Fibroblast of peridontal ligament (primary cell): ENCODE measurements around the gene TRIM41.
"Not testable (repeated sequence)": the region's sequence is repeated elsewhere in the genome, so short reads cannot be mapped to it uniquely, and the experiment has no call there.

Experiments
- DNase-seq: peaks from one replicate; pipeline ENCODE4 v3.0.0-alpha.2; 2010; ENCODE audit errors: extremely low read depth

Gene TRIM41

GRCh38 chr5:181248277-181248676 lies 25.2 kb downstream of the TRIM41 start:
- no peak for DNase-seq

GRCh38 chr5:181255276-181255675 lies 32.2 kb downstream of the TRIM41 start:
- peak; percentile 45 for DNase-seq

- no peak for DNase-seq
Measured at GRCh38 chr5:181255836-181256578, 32.9 kb downstream of the TRIM41 start.

DNA sequence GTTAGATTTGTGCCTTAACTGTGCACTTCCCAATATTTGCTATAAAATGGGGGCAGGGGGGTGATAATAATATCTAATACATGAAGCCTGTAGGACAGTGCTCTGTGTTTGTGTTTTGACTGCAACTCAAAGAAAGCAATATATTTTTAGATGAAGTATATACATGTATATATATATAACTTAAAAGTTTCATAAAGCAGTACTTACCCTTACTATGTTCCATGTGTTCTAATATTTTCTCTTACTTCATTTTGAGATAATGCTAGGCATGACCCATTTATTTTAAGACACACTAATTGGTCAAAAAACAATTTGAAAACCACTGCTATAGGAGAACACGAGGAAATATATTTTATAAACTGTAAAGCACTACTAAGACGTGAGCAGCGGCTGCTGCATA lies 35.5 kb downstream of the TRIM41 start:
- no peak for DNase-seq

DNA sequence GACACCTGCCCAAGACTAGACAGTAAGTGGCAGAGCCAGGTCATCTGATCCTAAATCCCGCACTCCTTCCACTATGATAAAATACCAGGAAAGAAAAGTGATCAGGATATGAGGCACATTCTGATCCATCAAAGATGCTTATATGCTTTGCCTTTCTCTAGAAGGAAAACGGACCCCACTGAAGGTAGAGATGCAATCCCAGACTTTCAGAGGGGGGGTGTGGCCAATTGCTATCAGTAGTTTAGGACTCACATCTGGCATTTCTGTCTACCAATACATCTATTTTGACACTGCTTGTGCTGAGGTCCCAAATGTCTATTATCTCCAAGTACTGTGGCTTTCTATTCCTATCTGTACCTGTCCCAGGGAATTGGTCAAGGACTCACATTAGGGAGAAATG lies 36.2 kb downstream of the TRIM41 start:
- no peak for DNase-seq

- DNase-seq = no peak
Measured at GRCh38 chr5:181259974-181260719, 37.1 kb downstream of the TRIM41 start.

DNA sequence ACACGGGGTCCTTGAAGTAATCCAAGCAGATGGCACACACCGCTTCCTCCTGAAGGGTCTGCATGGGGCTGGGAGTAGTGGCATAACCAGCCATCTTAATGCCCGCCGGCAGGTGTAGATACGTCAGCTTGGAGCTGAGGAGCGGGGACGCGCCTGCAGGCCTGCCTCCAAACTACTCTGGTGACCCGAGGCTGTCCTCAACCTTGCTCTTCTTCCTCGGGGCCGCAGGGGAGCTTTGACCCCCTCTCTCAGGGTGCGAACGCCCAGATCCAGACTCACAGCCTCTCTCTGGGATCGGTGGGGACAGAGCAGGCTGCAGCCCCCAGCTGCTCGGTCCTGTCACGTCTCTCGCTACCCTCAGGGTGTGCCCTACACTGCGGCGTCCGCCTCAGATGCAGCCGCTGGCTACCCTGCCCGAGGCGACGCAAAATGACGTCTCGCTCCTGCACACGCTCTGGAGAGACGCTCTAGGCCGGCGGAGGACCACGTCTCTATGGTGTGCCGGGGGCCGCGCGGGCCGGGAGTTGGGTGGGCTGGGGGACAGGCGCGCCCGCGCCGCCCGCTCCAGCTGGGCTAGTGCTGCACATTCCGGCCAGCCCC lies 37.7 kb downstream of the TRIM41 start, which contains the start of gene TRIM52:
Gene TRIM52, minus strand, starts transcription at position 424 of the 600 bp plus-strand sequence. Its CDS starts 330 bp downstream, at position 94.
- peak; percentile 85 for DNase-seq

DNA sequence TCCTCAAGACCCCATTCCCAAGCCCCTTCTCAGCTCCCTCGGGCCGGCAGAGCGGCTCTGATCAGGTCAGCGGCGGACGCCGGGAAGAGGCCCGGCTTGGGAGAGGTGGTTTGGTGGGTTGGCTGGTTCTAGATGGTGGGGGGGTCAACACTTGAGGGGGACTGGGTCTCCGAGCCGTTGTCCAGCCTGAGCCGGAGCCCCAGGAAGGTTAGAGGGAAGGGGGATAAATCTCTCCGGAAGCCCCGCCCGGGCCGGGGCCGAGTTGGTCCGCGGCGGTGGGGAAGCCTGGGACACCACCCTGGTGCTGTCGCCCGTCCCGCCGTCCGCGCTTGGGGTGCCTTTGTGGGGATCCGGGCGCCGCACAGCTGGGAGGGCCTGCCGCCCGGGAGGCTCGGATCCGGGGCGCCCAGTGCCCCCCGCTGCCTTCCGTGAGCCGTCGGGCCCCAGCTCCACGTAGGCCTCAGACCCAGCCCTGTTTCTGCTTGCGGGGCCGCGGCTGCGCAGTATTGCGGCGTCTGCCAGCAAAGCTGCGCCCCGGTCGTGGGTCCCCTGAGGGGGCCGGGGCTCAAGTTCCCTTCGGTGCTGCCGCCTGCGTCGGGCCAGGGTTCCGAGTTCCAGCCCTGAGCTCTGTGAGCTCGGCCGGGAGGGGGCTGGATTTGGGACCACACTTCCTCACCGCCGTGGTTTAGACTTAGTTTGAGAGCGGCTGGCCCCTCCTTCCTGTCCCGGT lies 38.4 kb downstream of the TRIM41 start:
- peak; percentile 57 for DNase-seq

GRCh38 chr5:181263633-181264032 lies 40.6 kb downstream of the TRIM41 start:
- DNase-seq = no peak

DNA sequence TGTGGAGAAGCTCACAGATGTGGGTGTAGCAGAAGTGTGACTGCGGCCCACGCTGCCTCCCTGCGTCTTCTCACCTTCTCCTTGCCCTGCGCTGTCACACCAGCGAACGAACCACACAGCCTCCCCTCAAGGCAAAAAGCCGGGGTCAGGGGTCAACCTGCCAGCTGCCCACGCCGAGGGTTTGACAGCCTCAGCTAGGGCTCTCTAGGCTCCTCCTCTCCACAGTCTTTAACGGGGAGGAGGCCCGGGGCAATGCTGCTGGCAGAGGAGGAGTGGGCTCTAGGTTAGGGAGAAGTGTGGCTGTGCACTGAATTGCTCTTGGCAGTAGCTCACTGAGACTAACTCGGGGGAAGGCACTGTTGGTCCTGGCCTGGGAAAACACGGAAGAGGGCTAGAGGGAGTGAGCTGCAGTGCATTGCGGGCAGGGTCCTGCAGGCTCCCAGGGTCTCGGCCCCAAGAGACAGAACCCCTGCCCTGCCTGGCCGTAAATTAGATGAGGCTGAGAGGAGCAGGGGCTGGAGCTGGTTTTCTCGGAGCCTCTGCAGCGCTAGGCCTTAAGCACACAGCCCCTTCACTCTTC lies 42.1 kb downstream of the TRIM41 start:
- DNase-seq = no peak

- not testable (repeated sequence) for DNase-seq
Measured at GRCh38 chr5:181267291-181267904, 44.3 kb downstream of the TRIM41 start.

DNA sequence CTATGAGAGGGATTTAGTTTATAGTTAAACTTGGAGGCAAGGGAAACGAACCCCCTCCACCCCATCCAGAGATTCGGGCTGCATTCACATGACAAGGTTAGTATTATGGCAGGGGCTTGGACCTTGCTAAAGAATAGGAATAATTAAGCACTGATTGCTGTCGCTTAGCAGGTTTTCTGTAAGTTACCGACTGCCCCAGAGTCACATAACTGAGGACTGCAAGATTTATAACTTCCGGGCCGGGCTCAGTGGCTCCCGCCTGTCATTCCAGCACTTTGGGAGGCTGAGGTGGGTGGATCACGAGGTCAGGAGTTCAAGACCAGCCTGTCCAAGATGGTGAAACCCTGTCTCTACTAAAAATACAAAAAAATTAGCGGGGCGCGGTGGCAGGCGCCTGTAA lies 44.8 kb downstream of the TRIM41 start:
- not testable (repeated sequence) for DNase-seq

DNA sequence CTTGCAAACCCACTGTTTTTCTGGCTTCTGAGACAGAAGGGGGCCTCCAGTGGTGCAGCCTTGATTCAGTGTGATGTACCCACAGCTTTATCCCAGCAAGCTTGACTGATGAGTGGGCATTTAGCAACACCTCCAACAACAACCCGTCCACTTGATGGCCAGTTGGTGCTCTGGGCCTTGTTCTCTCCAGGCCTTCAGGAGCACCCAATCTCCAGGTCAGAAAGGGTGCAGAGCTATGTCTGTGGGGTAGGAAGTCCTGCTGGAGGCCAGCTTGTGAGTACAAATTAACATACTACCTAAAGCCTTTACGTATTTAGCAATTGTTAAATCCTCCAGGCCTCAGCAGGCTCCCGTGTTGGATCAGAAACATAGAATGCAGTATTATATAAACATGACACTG lies 48.0 kb downstream of the TRIM41 start:
- DNase-seq = no peak

DNA sequence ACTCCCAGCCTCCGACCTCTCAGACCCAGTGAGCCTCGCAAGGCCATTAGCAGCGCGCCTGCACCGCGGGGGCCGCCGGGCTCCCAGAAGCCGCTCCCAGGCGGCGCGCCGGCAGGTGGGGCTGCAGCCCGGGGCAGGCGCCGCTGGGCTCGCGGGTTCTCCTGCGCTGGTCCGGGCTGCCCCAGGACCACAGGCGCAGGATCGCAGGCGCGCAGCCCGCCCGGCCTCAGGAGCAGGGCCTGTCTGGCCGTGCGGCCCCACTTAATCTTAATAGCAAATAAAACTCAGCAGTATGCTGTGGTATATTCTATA lies 50.3 kb downstream of the TRIM41 start:
- not testable (repeated sequence) for DNase-seq

- no peak for DNase-seq
Measured at GRCh38 chr5:181280251-181280762, 57.2 kb downstream of the TRIM41 start.

DNA sequence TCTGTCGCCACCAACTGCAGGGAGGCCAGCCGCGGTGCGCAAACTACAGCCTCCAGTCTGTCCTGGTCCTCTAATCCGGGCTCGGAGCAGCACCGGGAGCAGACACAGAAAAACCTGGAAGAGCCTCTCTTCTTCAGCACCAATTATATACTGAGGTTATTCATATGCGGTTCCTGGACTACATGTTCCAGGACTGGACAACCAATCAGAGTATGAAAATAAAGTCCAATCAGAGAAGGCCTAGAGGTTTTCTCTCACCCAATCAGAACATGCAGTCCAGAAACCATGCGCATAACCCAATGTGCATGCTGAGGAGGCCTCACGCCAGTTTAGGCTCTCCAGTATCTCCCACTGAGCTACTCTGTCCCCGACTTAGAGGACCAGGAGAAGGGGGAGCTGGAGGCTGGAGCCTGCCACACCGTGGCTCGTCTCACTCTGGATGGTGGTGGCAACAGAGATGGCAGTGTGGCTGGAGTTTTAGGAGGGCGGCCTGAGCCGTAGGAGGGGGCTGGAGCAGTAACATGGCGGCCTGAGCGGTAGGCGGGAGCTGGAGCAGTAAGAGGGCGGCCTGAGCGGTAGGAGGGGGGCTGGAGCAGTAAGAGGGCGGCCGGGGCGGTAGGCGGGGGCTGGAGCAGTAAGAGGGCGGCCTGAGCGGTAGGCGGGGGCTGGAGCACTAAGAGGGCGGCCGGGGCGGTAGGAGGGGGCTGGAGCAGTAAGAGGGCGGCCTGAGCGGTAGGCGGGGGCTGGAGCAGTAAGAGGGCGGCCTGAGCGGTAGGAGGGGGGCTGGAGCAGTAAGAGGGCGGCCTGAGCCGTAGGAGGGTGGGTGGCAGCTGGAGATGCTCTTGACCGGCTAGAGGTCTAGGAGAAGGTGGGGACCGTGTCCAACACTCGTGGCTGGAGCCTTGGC lies 58.2 kb downstream of the TRIM41 start:
- no peak for DNase-seq

DNA sequence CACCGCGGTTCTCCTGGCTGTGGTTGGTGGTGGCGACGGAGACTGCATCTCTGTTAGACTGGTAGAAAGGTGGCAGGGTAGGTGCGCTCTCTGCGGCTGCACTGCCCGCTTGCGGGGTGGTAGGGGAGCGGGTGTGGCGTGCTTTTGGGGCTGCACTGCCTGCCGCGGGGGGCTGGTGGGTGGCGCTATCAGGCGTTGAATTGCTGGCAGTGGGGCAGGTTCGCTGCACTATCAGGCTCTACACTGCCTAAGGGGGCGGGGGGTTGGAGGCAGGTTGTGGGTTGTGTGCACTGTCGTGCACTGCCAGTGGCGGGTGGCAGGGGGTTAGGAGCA lies 58.9 kb downstream of the TRIM41 start:
- no peak for DNase-seq

DNA sequence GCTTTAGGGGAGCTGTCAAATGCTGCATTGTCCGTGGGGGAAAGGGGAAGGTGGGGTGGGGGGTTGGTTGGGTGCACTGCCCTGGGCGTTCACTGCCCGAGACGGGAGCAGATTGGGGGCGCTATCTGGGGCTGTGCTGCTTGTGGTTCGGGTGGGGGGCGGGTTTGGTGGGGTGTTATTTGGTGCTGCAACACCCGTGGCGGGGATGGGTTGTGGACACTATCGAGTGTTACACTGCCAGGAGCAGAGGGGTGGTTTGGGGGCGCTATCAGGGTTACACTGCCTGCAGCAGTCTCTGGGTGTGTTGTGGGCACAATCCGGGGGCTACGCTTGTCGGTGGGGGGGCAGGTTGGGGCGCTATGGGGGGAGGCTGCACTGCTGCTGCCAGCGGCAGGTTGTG lies 59.3 kb downstream of the TRIM41 start:
- not testable (repeated sequence) for DNase-seq

DNA sequence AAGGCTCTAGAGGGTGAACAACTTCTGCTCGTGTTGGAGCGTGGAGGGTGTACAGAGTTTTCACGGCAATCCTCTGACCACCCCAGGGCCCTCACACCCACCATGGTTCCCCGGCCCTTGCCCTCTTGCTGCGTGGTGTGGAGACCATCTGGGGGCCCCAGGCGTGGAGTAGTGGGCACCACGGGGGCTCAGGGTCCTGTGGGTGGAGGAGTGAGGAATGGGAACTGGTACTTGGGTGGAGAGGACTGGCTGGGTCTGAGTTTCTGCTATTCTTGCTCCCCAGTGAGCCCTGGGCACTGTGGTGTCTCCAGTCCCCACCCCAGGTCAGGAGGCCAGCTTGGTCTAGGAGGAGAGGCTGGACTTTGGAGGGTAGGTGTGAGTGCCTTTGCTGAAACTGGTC lies 59.8 kb downstream of the TRIM41 start:
- DNase-seq = no peak

- no peak for DNase-seq
Measured at GRCh38 chr5:181283347-181283746, 60.3 kb downstream of the TRIM41 start.
